ENCODE measurements around the gene HECTD4. TPM values are rescaled to one million over a fixed set of nuclear protein-coding genes. Genes with fewer than 3 reads are reported as not detected.

Gene HECTD4
- total and polyA plus RNA-seq, 9 of the 15 experiments (the other 6 are each of a cell fraction or from before 2014, with no cell fraction given) = 3.5 to 33.3 (median 13.5) TPM

- TF ChIP-seq CHD7 (IDR thresholded peaks at IDR 0.05; ENCODE audit: low read depth, low read length) (no peak), BCL6 (CRISPR knock-in tag; IDR thresholded peaks at IDR 0.05) (no peak), ZNF140 (CRISPR knock-in tag; IDR thresholded peaks at IDR 0.05) (no peak), HDAC3 (IDR thresholded peaks at IDR 0.05; ENCODE audit: borderline replicate concordance, partially characterized antibody) (no peak), NFE2L1 (tag; IDR thresholded peaks at IDR 0.05; ENCODE audit: borderline replicate concordance, low read depth) (no peak), MTA1 (IDR thresholded peaks at IDR 0.05; ENCODE audit: borderline replicate concordance) (0 out of 2 replicates have a peak, but pooled peaks have one; percentile 49), ZNF551 (CRISPR knock-in tag; IDR thresholded peaks at IDR 0.05) (no peak), RBFOX2 (IDR thresholded peaks at IDR 0.05; ENCODE audit: low read depth, low read length) (peak; percentile 93), USF2 (CRISPR knock-in tag; IDR thresholded peaks at IDR 0.05) (no peak), ZNF253 (CRISPR knock-in tag; conservative IDR thresholded peaks at IDR 0.05) (no peak), CBFB (CRISPR knock-in tag; IDR thresholded peaks at IDR 0.05) (0 out of 2 replicates have a peak, but pooled peaks have one; percentile 49), CTBP1 (IDR thresholded peaks at IDR 0.05; ENCODE audit: borderline replicate concordance) (peak; percentile 65; the same call in 1 of the 2 replicates)
These were observed 27.1 kb upstream of the HECTD4 start, which contains the start of gene RPL6 (continued) for GRCh38 chr12:112409064-112409905.

Measured in K562 (cell line).